Stimulated activated memory B cell treated with anti-CD40 and anti-IgM and Interleukin-4, amounts not matched to agents 10 μg/mL and 1 μg/mL and 100 μg/mL, for 72 hours (primary cell): ENCODE measurements around the gene SIKE1.
A peak's percentile ranks its signal among the peaks of the same experiment; 100 is the strongest.
"Not testable (repeated sequence)": the region's sequence is repeated elsewhere in the genome, so short reads cannot be mapped to it uniquely, and the experiment has no call there.

Experiments used
- ATAC-seq: fragments of 150-1000 bp; cut with Tn5 transposase; 2 replicates; pipeline ENCODE4 v1.10.0; 2021
- H3K27ac Mint-ChIP-seq: one replicate; pipeline ENCODE4 v1.8.0; 2022; ENCODE audit warnings: mild to moderate bottlenecking, mixed read lengths
- H3K27me3 Mint-ChIP-seq: one replicate; pipeline ENCODE4 v1.8.0; 2022; ENCODE audit warnings: mixed read lengths
- H3K36me3 Mint-ChIP-seq: one replicate; pipeline ENCODE4 v1.8.0; 2022; ENCODE audit warnings: mixed read lengths
- H3K4me1 Mint-ChIP-seq: one replicate; pipeline ENCODE4 v1.8.0; 2022; ENCODE audit warnings: mixed read lengths
- H3K4me3 Mint-ChIP-seq: one replicate; pipeline ENCODE4 v1.8.0; 2022; ENCODE audit warnings: mild to moderate bottlenecking, moderate library complexity, mixed read lengths
- H3K9me3 Mint-ChIP-seq: one replicate; pipeline ENCODE4 v1.8.0; 2022; ENCODE audit warnings: mixed read lengths

Gene SIKE1

DNA sequence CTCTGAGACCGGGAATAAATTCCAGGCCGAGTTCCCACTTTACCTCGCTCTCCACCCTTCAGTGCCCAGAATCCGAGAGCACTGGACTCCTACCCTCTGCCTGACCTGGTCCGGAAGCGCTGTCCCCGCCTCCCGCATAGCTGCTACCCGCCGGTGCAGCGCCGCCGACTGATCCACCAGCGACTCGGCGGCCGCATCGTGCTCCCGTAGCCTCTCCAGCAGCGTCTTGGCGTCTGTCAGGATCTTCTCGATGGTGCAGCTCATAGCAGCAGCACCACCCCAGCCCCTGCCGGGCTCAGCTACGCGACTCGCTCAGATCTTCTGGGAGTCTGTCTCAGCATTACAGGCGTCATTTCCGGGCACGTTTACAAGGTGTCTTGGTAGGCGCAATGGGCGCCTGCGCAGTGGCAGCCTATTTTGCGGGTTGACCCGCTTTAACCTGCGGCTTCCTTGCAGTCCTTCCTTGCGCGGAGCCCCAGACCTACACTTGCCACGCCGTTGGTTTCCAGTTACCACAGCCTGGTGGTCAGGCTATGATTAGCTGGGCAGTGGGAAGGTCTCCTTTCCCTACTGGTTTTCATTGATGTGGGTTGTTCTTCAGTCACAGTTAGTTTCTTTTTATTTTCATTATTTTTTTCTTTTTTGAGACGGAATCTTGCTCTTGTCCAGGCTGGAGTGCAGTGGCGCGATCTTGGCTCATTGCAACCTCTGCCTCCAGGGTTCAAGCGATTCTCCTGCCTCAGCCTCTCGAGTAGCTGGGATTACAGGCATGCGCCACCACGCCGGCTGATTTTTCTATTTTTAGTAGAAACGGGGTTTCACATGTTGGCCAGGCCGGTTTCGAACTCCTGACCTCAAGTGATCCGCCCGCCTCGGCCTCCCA lies at the start of gene SIKE1:
Gene SIKE1, minus strand, starts transcription at position 342 of the 883 bp plus-strand sequence. Its CDS starts 78 bp downstream, at position 264.
- H3K9me3 Mint-ChIP-seq, result no peaks in the 10 kb centered on the region
- H3K27me3 Mint-ChIP-seq, result no peaks in the 10 kb centered on the region
- peak; percentile 99 for ATAC-seq
- H3K27ac Mint-ChIP-seq, result peak within 1 kb of the TSS; percentile 99
- H3K4me3 Mint-ChIP-seq, result peak within 1 kb of the TSS; percentile 100
- H3K36me3 Mint-ChIP-seq, result peaks cover 30% of the 10 kb centered on the region
- H3K4me1 Mint-ChIP-seq, result peaks cover 13% of the 10 kb centered on the region

- H3K27ac Mint-ChIP-seq, H3K4me3 Mint-ChIP-seq, ATAC-seq: not testable (repeated sequence)
Observed at GRCh38 chr1:114830075-114830474, 49.6 kb upstream of the SIKE1 start.

GRCh38 chr1:114828251-114828650 lies 47.8 kb upstream of the SIKE1 start:
- Mint-ChIP-seq H3K27ac (no peak overlapping the region), H3K9me3 (peaks cover 18% of the 10 kb centered on the region), H3K4me1 (no peaks in the 10 kb centered on the region), H3K4me3 (no peak overlapping the region), H3K27me3 (peaks cover 17% of the 10 kb centered on the region), H3K36me3 (peaks cover 8% of the 10 kb centered on the region)
- no peak for ATAC-seq

More at GRCh38 chr1:114830075-114830474, 49.6 kb upstream of the SIKE1 start:
- not testable (repeated sequence) for H3K4me1 Mint-ChIP-seq, H3K9me3 Mint-ChIP-seq, H3K36me3 Mint-ChIP-seq
- peaks cover 17% of the 10 kb centered on the region for H3K27me3 Mint-ChIP-seq

DNA sequence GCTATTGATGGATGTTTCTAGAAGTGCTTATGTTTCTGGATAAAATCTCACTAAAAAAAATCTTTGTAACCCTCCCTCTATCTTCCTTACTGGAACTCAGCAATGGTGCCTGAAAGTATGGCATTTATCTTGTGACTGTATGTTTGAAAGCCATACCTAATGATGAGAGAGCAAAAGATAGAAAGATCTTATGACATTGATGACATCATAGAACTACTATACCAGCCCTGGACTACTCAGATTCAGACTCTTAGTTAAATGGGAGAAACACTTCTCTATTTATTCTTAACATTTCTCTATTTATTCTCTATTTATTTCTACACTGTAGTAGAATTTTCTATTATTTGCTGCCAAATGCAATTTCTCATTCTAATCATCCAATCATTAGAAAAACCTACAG lies 41.5 kb upstream of the SIKE1 start:
- Mint-ChIP-seq H3K27me3 (peaks cover 8% of the 10 kb centered on the region), H3K9me3 (peaks cover 30% of the 10 kb centered on the region), H3K27ac (no peak overlapping the region), H3K4me1 (no peaks in the 10 kb centered on the region), H3K36me3 (peaks cover 8% of the 10 kb centered on the region), H3K4me3 (no peak overlapping the region)
- ATAC-seq, result no peak

- Mint-ChIP-seq H3K4me3 (no peak overlapping the region), H3K27me3 (no peaks in the 10 kb centered on the region), H3K36me3 (peaks cover 8% of the 10 kb centered on the region), H3K4me1 (no peaks in the 10 kb centered on the region), H3K27ac (no peak overlapping the region), H3K9me3 (peaks cover 23% of the 10 kb centered on the region)
- ATAC-seq, result no peak
Observed at GRCh38 chr1:114820392-114820791, 39.9 kb upstream of the SIKE1 start.

DNA sequence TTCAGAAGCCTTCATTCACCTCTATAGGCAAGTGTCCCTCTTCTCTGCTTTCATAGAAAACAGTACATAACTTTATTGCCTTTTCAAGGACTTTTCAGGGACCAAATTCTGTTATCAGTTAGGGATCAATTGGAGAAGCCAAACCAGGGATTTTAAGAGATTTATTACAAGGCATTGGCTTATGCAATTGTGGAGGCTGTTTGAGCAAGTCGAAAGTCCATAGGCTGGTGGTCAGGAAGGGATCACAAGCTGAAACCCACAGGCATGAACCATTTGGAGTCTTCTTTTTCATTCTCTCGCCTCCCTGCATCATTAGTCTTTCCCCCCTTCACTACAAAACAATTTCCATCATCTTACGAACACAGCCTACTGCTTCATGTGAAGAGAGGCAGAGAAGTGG lies 39.4 kb upstream of the SIKE1 start:
- peaks cover 20% of the 10 kb centered on the region for H3K9me3 Mint-ChIP-seq
- H3K4me1 Mint-ChIP-seq, result no peaks in the 10 kb centered on the region
- peaks cover 7% of the 10 kb centered on the region for H3K36me3 Mint-ChIP-seq
- H3K27me3 Mint-ChIP-seq, result no peaks in the 10 kb centered on the region
- ATAC-seq, result no peak
- H3K27ac Mint-ChIP-seq, result no peak overlapping the region
- H3K4me3 Mint-ChIP-seq, result no peak overlapping the region

GRCh38 chr1:114804449-114804848 lies 24.0 kb upstream of the SIKE1 start:
- H3K4me1 Mint-ChIP-seq, ATAC-seq, H3K27ac Mint-ChIP-seq, H3K9me3 Mint-ChIP-seq, H3K36me3 Mint-ChIP-seq, H3K4me3 Mint-ChIP-seq: not testable (repeated sequence)
- peaks cover 34% of the 10 kb centered on the region for H3K27me3 Mint-ChIP-seq

DNA sequence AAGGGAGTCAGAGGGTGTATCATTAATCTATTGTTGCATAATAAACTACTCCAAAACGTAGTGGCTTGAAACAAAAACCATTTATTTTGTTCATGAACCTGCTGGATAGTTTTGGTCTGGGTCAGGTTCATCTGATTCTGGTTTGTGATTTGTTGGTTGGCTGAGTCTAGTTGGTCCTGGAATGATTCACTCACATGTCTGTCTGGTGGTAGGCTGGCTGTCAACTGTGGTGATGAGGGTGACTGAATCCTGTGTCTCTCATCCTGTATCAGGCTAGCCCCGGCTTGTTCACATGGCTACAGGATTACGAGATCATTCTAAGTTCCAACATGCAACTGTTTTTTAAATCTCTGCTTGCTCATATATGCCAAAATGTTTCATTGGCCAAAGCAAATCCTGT lies 22.5 kb upstream of the SIKE1 start:
- Mint-ChIP-seq H3K4me3 (no peak overlapping the region), H3K4me1 (no peaks in the 10 kb centered on the region), H3K27ac (no peak overlapping the region), H3K27me3 (peaks cover 39% of the 10 kb centered on the region), H3K9me3 (no peaks in the 10 kb centered on the region), H3K36me3 (no peaks in the 10 kb centered on the region)
- ATAC-seq, result no peak

GRCh38 chr1:114794038-114794437 lies 13.6 kb upstream of the SIKE1 start:
- Mint-ChIP-seq H3K27ac (no peak overlapping the region), H3K4me3 (no peak overlapping the region), H3K36me3 (no peaks in the 10 kb centered on the region), H3K4me1 (no peaks in the 10 kb centered on the region), H3K27me3 (peaks cover 56% of the 10 kb centered on the region), H3K9me3 (no peaks in the 10 kb centered on the region)
- ATAC-seq, result no peak

GRCh38 chr1:114790581-114790980 lies 10.1 kb upstream of the SIKE1 start:
- not testable (repeated sequence) for ATAC-seq, H3K4me1 Mint-ChIP-seq
- H3K27me3 Mint-ChIP-seq, result peaks cover 52% of the 10 kb centered on the region

DNA sequence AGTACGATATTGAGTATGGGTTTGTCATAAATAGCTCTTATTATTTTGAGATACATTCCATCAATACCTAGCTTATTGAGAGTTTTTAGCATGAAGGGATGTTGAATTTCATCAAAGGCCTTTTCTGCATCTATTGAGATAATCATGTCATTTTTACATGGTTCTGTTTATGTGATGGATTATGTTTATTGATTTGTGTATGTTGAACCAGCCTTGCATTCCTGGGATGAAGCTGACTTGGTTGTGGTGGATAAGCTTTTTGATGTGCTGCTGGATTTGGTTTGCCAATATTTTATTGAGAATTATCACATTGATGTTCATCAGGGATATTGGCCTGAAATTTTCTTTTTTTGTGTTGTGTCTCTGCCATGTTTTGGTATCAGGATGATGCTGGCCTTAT lies 6.0 kb upstream of the SIKE1 start:
- H3K27ac Mint-ChIP-seq, H3K4me3 Mint-ChIP-seq, ATAC-seq, H3K36me3 Mint-ChIP-seq, H3K4me1 Mint-ChIP-seq: not testable (repeated sequence)
- Mint-ChIP-seq H3K9me3 (peaks cover 15% of the 10 kb centered on the region), H3K27me3 (peaks cover 32% of the 10 kb centered on the region)

More at GRCh38 chr1:114790581-114790980, 10.1 kb upstream of the SIKE1 start:
- H3K27ac Mint-ChIP-seq, H3K36me3 Mint-ChIP-seq, H3K4me3 Mint-ChIP-seq: not testable (repeated sequence)
- H3K9me3 Mint-ChIP-seq, result peaks cover 15% of the 10 kb centered on the region

DNA sequence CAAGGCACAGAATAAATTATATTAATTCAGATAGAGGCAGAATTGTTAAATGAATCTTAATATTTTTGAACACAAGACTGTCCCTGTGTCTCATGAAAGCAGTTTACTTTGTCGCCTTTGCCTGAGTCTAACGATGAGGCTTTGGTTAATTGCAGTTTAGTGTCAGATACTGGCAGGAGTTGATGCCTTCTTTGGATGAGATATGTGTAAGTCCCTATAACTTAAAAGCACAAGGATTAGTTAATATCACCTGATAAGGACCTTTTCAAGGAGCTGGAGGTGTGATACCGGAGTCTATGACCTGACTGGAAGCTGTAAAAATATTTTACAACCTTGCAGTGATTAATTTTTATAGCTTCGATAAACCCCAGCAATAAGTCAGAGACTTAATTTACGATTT lies 2.0 kb upstream of the SIKE1 start:
- peaks cover 11% of the 10 kb centered on the region for H3K27me3 Mint-ChIP-seq
- H3K4me3 Mint-ChIP-seq, result no peak overlapping the region
- H3K9me3 Mint-ChIP-seq, result peaks cover 13% of the 10 kb centered on the region
- ATAC-seq, result no peak
- peaks cover 24% of the 10 kb centered on the region for H3K36me3 Mint-ChIP-seq
- no peak overlapping the region for H3K27ac Mint-ChIP-seq
- peaks cover 13% of the 10 kb centered on the region for H3K4me1 Mint-ChIP-seq

GRCh38 chr1:114779722-114780121 lies 763 bp downstream of the SIKE1 start:
- Mint-ChIP-seq H3K27ac (peak overlapping the region; percentile 99), H3K4me1 (peaks cover 13% of the 10 kb centered on the region), H3K27me3 (no peaks in the 10 kb centered on the region), H3K9me3 (no peaks in the 10 kb centered on the region), H3K36me3 (peaks cover 31% of the 10 kb centered on the region), H3K4me3 (peak overlapping the region; percentile 100)
- ATAC-seq, result no peak

GRCh38 chr1:114776726-114777125 lies 3.8 kb downstream of the SIKE1 start:
- Mint-ChIP-seq H3K36me3 (peaks cover 37% of the 10 kb centered on the region), H3K4me1 (peaks cover 13% of the 10 kb centered on the region)
- H3K4me3 Mint-ChIP-seq, H3K27ac Mint-ChIP-seq, H3K9me3 Mint-ChIP-seq, H3K27me3 Mint-ChIP-seq, ATAC-seq: not testable (repeated sequence)

- Mint-ChIP-seq H3K4me3 (no peak overlapping the region), H3K36me3 (peaks cover 26% of the 10 kb centered on the region), H3K9me3 (no peaks in the 10 kb centered on the region), H3K27me3 (no peaks in the 10 kb centered on the region), H3K4me1 (no peaks in the 10 kb centered on the region), H3K27ac (no peak overlapping the region)
- ATAC-seq, result no peak
Observed at GRCh38 chr1:114771992-114772391, 8.5 kb downstream of the SIKE1 start.

GRCh38 chr1:114770989-114771388 lies 9.5 kb downstream of the SIKE1 start:
- H3K27me3 Mint-ChIP-seq, result no peaks in the 10 kb centered on the region
- no peak for ATAC-seq
- no peaks in the 10 kb centered on the region for H3K9me3 Mint-ChIP-seq
- H3K27ac Mint-ChIP-seq, result no peak overlapping the region
- peaks cover 19% of the 10 kb centered on the region for H3K36me3 Mint-ChIP-seq
- H3K4me1 Mint-ChIP-seq, result no peaks in the 10 kb centered on the region
- H3K4me3 Mint-ChIP-seq, result no peak overlapping the region
